IPS-NIHi11 (cell line): Measurements from ENCODE around the gene IFI27L1.

Experiments
- DNase-seq: peaks from one replicate; pipeline ENCODE4 v3.0.0; 2012; ENCODE audit warnings: mixed read lengths, low spot score

Gene IFI27L1, protein sequence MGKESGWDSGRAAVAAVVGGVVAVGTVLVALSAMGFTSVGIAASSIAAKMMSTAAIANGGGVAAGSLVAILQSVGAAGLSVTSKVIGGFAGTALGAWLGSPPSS

DNA sequence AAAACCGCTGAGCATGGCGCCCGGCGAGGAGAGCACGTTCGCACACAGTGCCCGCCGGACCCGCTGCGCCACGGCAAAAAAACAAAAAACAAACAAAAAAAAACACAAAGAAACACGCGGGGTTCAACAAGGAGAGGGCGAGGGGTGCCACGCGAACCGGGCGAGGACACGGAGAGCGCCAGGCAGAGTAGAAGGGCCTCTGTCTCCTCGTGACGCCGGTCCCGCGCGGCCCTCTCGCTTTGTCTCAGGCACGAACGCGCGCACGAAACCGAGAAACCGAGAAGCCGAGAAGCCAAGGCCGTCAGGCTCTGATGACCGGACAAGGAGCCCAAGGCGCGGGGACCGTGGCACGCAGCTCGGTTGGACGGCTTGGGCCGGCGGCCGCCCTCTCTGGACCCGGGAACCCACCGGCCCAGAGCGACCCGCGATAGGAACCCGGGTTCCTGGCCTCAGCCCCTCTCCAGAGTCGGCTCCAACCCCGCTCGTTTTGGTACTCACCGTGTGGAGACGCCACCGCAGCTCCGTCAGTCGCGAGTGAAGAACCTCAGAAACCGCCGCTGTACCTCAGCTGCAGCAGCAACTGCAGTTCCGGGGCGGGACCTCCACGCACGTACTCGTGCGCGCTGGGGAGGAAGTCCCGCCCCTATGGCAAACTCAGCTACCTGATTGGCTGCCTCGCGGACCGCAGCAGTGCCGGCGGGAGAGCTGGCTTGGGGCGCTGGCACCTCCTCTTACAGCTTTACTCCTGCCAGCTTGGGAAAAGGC, at the start of gene IFI27L1, which contains the start of gene DDX24:
IFI27L1 (plus strand) TSS at position 690 of the 765 bp plus-strand sequence. CDS start 15,628 bp downstream, outside the sequence.
DDX24 (minus strand) TSS at position 582 of the 765 bp plus-strand sequence. CDS start 1,460 bp downstream, outside the sequence.
- DNase-seq, result peak; percentile 99

DNA sequence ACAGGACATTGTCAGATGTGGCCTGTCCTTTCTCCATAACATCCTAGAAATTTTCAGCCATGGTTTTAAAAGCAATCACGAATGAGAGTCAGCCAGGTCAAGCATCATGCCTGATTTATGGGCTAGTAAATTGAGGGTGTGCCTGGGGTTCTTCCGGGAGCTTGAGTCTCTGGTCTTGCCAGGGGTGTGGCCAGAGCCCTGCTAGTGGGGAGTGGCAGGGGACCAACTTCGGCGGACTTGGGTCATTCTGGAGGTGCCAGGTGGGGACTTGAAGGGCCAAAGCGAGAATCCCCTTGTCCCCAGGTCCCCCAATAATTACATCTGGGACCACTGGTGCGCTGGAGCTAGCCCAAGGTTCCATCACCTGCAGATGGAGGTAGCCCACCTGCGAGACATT, 49.2 kb upstream of the IFI27L1 start:
- no peak for DNase-seq

DNA sequence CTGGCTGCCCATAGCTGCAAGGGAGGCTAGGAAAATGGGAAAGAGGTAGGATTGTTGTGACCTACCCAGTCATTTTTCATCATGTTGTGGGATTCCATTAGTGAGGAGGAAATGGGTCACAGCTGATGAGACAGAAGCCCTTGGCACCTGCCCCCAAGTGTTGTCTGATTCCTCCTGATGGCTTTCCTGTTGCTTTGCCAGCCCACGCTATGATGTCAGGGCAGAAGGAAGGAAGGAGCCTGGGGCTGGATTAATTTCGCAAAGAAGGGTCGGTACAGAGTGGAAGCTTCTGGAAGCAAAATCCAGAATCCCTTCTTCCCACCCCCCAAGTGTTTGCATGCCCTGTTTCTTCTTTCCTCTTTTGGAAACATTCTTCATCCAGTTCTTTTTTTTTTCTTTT, 46.2 kb upstream of the IFI27L1 start:
- DNase-seq, result no peak

DNA sequence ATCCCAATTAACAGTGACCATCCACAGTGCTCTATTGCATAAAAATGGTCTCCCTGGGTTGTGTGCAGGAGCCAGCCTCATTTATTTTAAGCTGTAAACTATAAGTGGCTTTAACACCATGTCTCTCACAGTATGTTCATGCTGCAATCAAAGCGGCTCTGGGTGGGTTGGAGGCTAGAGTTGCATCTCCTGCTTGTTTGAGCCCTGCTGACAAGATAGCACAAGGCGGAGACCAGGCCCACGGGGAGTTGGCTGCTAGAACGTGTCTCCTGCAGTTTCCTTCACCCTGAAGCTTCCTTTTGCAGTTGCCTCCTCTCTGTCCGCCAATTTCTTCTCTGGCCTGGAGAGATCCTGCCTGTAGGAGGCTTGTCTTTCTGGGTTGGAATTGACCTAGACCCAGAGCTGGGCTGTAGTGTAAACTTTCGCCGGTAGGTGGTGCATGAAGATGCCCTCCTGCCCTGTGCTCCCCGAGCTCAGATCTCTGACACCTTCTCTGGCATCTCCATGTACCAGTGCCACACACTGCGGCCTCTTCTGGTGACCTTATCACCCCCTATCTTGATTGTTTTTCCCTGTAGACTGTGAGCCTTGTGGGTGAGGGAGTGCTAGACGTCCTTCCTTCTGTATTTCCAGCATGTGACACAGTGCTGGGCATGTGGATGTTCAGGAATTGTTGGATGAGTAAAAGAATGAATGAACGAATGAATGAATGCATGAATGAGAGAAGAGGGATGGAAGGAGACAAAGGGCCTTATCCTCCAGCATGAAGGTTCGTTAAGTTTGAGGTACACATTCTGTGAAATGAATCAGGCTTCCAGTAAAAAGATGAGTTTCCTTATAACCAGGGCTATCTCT, 44.6 kb upstream of the IFI27L1 start:
- DNase-seq, result peak; percentile 87

DNA sequence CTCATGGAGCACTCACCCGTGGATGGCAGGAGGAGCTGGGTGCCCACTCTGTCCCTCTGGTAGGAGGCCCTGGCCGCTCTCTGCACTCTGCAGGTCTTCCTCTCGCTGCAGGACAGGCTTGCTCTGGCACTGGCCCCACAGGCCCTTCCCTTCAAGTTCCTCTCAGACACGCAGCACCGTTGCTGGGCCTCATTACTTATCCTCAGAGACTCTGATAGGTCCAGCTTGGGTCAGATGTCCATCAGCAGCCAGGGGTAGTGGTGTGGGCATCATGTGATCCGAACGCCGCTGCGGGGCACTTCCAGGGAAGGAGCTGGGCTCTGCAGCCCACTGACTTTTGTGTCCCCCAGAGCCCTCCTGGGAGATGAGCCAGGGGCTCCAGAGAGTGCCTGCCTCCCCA, 43.2 kb upstream of the IFI27L1 start:
- DNase-seq, result no peak

DNA sequence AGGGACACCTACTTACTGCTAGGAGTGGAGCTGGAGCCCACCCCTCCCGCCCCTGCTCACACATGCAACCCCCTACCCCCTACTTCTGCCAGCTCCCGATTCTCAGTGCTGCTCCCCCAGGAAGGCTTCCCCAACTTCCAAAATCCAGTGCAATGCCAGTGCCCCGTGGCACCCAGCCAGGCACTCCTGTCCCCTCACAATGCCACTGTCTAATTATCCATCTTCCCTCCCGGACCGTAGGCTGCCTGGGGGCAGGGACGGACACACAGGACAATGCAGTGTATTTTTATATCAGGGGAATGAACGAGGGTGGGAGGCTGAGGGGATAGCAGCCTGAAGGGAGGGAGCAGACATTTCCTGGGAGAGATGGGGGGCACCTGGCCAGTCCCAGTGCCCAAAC, 42.6 kb upstream of the IFI27L1 start:
- DNase-seq, result no peak

DNA sequence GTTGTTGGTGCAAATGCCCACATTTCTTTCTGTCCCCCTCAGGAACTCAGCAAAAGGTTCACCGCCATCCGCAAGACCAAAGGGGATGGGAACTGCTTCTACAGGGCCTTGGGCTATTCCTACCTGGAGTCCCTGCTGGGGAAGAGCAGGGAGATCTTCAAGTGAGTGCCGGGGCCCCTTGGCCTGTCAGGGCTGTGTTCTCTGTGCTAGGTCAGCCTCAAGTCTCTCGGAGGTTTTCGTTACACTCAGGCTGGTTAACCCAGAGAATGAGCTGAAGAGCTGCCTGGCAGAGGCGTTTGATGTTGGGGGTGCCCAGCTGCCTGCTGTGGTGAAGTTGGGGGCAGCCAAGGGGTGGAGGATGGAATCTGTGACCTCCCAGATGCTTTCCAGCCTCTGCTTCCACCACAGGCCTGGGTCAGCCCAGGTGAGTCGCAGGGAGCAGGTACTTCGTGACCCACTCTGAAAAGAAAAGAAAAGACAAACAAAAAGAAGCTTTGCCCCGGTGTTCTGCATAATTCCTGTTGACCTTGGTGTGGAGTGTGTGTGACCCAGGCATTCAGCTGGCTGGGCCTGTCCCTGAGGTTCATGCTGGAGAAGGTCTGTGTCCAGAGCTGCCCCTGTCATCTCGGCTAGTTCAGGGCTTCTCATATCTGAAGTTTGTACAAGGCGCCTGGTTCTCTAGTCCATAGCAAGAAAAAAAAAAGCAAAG, 42.0 kb upstream of the IFI27L1 start:
- no peak for DNase-seq

DNA sequence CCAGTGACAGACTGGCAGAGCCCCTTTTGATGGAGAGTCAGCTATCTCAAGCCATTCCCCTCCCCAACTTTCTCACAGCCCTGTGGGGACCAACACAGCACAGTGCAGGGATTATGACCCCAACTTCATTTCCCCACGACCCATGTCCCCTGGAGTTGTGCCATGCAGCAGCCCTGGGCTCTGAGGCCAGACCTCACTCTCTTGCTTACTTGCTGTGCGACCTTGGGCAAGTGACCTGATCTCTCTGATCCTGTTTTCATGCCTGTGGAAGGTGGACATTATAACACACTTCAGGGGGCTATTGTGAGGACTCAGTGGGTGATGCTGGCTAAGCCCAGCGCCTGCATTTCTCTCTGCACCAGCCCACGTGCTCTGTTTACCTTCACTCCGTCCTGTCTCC, 40.9 kb upstream of the IFI27L1 start:
- DNase-seq, result no peak

DNA sequence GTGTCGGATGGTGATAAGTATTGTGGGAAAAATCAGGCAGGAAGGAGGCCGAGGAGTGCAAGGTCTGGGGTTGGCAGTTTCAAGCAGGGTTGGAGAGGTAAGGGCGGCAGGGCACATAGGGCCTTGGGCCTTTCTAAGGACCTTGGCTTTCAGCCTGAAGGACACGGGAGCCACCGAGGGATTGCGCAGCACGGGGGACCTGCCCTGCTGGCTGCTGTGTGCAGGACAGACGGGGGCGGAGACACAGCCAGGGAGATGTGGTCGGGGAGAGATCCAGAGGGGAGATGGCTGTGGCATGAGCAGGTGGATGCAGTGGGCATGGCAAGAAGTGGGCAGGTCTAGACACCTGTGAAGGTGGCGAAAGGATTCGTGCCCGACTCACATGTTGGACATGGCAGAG, 40.3 kb upstream of the IFI27L1 start:
- no peak for DNase-seq

DNA sequence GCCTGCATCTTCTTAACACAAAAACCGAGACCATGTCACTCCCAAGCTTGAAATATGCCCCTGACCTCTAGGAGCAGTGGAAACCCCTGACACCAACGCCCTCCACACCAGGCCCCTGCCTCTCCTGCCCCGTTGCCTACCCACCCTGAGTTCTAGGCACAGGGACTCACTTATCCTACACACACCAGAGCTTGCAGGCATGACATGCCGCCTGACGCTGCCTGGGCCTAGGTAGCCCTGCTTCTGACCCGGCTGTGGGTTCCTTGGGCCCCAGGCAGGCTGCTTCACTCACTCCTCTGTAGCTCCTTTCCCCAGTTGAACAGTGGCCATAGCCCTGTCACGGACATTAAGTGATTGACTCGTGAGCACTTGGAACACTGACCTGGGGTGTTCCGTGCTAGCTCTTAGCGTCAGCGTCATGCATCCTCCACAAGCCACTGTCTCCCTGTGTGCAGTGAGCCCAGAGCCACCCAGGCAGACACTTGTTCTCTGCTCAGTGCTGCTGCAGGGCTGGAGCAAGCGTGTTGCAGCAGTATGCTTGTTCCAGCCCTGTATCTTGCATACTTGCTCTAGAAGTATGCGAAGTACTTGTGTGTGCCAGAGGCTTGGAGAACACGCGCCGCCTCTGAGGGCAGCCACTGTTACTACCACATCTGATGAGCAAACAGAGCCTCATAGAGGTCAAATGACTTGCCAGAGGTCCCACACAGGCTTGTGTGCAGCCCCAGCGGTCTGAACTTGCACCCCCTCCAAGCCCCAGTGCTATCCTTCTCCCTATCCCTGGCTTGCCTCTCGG, 39.4 kb upstream of the IFI27L1 start:
- DNase-seq, result no peak

DNA sequence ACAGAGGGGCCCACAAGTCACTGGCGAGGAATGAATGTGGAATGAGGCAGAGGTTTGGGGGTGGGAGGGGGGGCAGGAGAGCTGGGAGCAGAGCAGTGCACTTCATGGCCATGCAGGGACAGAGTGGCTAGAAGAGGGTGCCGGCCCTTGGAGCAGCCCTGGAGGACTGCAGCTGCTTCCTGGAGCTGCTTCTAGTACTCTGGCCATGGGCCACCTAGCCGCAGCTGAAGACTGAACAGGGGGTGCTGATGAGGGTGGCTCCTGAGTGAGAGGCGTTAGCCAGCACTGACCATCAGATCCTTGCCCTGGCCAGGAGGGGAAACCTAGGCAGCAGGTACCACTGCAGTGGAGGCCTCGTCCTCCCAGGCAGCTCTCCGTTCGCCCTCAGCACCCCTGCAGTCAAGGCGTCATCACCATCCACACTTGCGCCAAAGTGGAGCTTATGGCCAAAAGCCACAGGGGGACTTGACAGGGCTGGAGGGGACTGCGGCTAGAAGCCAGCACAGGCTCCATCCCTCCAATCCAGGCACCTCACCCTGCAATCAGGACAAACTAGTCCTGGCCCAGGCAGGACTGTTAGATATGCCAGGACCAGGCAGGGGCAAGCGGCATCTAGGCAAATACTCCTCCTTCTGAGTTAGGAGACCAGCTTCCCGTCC, 38.5 kb upstream of the IFI27L1 start:
- no peak for DNase-seq

DNA sequence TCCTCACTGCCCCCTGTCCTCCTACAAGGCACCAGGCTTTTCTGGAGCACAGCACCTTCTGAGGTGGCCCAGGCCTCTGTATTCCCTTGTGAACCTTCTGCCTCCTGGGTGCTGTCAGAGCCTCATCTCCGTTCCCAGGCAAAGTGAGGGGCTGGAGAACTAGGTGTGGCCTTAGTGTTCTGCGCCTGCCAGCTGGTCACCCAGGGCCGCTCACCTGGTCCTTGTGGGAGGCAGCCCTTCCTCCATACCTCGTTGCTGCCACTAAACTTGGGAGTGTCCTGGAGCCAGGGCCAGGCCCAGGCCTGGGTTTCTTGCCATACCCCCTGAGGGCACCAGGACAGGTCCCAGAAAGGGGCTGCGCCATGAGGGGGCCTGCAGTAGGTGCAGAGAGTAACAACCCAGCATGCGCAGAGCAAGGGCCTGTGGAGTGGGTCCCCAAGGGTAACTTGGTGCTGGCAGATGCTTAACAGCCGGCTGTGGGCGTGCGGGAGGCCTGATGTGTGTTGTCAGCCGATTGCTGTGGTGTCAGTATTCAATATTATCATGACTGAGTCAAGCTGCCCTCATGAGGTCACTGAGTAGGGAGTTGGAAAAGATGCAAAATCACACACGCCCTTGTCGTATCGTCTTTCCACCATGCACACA, 37.9 kb upstream of the IFI27L1 start:
- DNase-seq, result no peak

DNA sequence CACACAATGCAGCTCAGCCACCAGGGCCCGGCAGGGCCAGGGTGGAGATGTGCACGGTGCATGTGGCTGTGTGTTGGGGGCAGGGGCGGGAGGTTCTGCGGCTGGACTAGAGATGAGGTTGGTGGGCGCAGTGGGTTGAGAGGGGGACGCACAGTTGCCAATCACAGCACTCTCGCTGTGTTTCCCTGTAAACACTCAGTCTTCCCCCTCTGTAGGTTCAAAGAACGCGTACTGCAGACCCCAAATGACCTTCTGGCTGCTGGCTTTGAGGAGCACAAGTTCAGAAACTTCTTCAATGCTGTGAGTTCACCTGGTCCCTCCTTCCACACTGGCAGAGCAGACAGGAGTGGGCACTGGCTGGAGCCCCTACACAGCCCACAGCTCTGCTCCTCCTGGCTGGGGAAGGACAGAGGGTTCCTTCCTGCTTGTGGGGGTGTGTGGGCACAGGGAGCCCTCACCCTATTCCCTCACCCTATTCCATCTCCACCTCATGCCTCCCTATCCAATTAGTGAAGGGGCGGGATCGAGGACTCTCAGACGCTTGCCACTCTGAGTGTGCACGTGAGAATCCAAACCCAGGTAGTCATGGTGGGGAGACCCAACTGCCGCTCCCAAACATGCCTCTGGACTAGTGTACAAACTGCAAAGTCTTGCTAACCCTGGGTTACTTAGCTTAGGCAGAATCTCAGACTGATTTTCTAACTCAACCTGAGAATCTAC, 37.2 kb upstream of the IFI27L1 start:
- no peak for DNase-seq

DNA sequence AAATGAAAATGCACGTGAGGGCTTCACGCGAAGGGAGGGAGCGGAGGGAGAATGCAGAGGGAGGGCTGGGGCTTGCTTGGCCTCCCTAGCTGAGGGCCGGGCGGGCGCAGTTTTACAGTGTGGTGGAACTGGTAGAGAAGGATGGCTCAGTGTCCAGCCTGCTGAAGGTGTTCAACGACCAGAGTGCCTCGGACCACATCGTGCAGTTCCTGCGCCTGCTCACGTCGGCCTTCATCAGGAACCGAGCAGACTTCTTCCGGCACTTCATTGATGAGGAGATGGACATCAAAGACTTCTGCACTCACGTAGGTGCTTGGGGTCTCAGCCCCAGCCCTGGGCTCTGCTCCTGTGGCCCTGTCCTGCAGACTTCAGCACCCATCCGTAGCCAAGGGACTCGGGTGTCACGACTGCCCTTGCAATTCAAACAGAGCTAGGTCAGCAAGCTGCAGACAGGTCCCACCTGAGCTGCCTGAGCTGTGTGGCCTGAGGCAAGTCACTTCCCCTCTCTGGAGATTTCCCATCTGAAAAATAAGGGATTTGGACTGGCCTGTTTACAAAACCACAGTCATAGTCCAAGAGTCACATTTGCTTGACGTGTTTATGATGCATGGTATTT, 36.5 kb upstream of the IFI27L1 start:
- DNase-seq, result no peak

DNA sequence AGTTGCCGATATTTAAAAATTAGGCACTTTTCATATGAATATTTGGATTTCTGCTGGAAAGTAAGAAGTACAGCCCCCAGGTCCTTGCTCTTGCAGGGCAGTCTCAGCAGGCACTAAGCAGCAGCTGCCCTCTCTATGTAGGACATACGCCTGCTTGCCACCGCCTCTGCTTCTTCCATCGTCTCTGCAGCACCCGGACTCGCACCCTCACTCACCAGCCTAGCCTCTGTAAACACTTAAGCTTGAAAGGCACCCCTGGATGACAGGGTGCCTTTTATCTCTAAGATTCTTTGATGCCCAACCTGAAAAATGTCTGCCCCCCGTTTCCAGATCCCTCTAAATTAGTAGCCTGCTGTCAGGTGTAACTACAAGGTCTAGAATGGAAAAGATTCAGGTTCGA, 36.0 kb upstream of the IFI27L1 start:
- DNase-seq, result no peak

DNA sequence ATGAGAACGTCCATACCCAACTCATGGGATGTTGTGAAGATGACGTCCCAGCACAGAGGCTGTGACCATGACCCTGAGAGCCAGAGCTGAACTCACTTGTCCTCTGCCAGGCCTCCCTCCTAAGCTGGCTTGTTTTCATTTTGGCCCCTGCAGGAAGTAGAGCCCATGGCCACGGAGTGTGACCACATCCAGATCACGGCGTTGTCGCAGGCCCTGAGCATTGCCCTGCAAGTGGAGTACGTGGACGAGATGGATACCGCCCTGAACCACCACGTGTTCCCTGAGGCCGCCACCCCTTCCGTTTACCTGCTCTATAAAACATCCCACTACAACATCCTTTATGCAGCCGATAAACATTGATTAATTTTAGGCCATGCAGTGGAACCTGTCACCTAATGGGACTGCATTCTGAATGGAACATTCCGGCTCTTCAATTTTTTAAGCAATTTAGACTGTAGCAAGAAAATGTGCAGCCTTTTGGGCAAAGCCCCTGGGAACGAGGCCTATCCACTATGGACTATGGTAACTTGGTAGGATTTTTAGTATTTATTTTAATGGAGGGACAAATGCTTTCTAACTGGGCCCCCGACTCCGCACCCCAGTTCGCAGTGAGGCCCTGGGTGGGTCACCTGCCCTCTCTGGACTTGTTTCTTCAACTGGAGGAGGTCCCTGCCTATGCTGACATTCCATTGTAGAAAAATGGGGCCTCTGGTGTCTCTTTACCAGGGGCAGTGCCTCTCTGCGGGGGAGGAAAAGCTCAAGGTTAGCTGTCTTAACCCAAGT, 35.4 kb upstream of the IFI27L1 start:
- no peak for DNase-seq

DNA sequence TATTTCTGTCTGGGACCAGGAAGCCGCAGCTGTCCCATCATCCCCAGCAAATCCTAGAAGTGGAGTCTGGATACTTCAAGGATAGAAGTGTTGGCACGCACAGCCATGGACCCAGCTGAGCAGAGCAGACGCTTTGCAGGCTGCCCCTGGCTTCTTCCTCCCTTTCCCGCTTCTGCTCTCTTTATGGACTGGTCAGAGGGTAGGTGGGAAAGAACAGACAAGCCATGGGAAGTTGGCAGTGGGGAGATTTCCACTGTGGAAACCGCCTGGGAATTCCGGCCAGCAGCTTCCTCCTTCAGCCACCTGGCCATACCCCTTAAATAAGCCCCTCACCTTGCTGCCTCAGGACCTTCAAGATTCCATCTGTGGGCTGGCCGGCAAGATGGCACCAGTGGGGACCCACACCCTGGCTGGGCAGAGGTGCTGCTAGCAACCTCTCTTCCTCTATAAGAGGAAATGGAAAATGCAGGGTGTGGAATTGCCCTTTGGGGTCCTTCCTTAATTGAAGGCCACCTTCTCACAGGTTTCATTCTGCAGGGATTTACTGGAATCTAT, 34.3 kb upstream of the IFI27L1 start:
- DNase-seq, result no peak

DNA sequence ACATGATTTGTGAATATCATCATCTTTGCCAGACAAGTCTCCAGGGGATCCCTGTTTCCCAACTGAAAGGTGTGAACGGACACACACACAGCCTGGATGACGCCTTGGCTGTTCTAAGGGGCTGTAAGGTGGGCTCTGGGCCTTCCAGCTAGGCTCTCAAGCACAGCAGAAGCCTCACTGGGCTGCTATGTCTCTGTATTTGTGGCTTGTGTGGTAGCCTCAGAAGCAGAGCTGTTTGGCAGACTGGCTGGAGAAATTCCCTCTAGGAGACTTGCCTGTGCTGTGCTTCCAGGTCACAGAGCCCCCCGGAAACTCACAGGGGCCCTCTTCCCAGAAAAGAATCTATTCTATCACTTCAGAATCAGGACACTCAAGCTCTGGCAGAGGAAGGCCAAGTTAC, 33.5 kb upstream of the IFI27L1 start:
- no peak for DNase-seq
